Measurements from ENCODE around the gene CLASP1.
"Not testable (repeated sequence)": the region's sequence is repeated elsewhere in the genome, so short reads cannot be mapped to it uniquely, and the experiment has no call there.

Gene CLASP1

GRCh38 chr2:121617042-121617599 is 32.1 kb downstream of the CLASP1 start:
- H3K27ac ChIP-seq = peak overlapping the region in 8 of 11 experiments; percentile 46 to 74 (median 60); a peak in 16 of 22 replicates
- peak overlapping the region in 1 of 10 experiments; percentile 33; a peak in 1 of 20 replicates for H3K4me3 ChIP-seq
- H4K20me1 ChIP-seq = peaks cover 0 to 61% (median 16%) of the 10 kb centered on the region in 11 experiments; a peak in 12 of 22 replicates
- no peak for TF ChIP-seq Cebpa-rat (IDR thresholded peaks at IDR 0.05)
- no peaks in the 10 kb centered on the region for H3K27me3 ChIP-seq
- peaks cover 29 to 54% (median 33%) of the 10 kb centered on the region in 11 experiments for H3K9me3 ChIP-seq (replicated peaks in 1 of 11)
- peak overlapping the region in 6 of 11 experiments; percentile 22 to 67 (median 48); a peak in 10 of 22 replicates for H3K9ac ChIP-seq
- peak overlapping the region; percentile 40 to 86 (median 74) for H3K4me2 ChIP-seq
- peaks cover 17 to 28% (median 24%) of the 10 kb centered on the region in 10 experiments for H3K4me1 ChIP-seq
- H3K36me3 ChIP-seq = peaks cover 46 to 70% (median 54%) of the 10 kb centered on the region in 11 experiments

DNA sequence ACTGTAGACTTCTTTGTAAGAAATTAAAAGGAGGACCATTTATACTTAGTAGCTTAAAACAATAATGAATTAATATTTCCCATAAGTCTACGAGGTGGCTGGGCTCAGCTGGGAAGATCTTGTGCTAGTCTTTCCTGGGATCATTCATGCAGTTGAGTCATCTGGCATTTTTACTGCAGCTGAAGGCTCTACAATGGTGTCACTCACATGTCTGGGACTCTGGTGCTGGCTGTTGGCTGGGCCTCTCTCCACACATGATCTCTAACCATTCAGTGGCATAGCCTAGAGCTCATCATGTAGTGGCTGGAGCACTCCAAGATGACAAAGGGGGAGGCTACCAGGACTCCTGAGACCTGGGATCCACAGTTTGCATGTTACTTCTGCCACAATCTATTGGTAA is 35.5 kb downstream of the CLASP1 start:
- peaks cover 0 to 37% (median 10%) of the 10 kb centered on the region in 11 experiments; a peak in 11 of 22 replicates for H4K20me1 ChIP-seq
- H3K9ac ChIP-seq = no peak overlapping the region
- peak overlapping the region in 4 of 10 experiments; percentile 1 to 24 (median 14); a peak in 3 of 20 replicates for H3K4me3 ChIP-seq
- no peaks in the 10 kb centered on the region for H3K27me3 ChIP-seq
- H3K4me2 ChIP-seq = no peak overlapping the region
- H3K4me1 ChIP-seq = peaks cover 17 to 28% (median 24%) of the 10 kb centered on the region in 10 experiments
- H3K27ac ChIP-seq = no peak overlapping the region
- no peak for TF ChIP-seq Cebpa-rat (IDR thresholded peaks at IDR 0.05)
- peaks cover 27 to 45% (median 34%) of the 10 kb centered on the region in 11 experiments for H3K36me3 ChIP-seq
- H3K9me3 ChIP-seq (replicated peaks in 1 of 11) = peaks cover 52 to 75% (median 64%) of the 10 kb centered on the region in 11 experiments

DNA sequence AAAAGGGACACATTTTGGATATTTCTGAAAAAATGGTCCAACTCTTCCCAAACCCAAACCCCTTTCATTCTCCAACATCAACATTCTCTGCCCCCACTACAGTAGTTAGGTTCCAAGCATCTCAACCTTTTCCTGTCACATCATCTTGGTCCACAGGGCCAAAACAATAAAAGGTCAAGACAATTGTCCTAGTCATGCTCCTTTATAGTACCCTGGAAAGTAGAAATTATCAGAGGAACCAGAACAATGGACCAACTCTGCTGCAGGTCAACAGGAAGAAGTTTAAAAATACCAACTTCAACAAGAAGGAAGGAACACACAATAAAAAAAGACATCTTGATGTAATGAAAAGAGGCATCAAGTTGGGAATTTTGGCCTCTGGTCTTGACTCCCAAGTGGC is 36.1 kb downstream of the CLASP1 start:
- no peak overlapping the region for H3K27ac ChIP-seq
- H4K20me1 ChIP-seq = peaks cover 0 to 42% (median 8%) of the 10 kb centered on the region in 11 experiments; a peak in 12 of 22 replicates
- peaks cover 53 to 81% (median 71%) of the 10 kb centered on the region in 11 experiments for H3K9me3 ChIP-seq (replicated peaks in 1 of 11)
- peaks cover 27 to 47% (median 38%) of the 10 kb centered on the region in 11 experiments for H3K36me3 ChIP-seq
- H3K4me1 ChIP-seq = peaks cover 16 to 25% (median 22%) of the 10 kb centered on the region in 10 experiments
- H3K4me3 ChIP-seq = peak overlapping the region in 6 of 10 experiments; percentile 19 to 48 (median 40); a peak in 4 of 20 replicates
- no peak overlapping the region for H3K9ac ChIP-seq
- TF ChIP-seq Cebpa-rat (IDR thresholded peaks at IDR 0.05) = no peak
- no peak overlapping the region for H3K4me2 ChIP-seq
- no peaks in the 10 kb centered on the region for H3K27me3 ChIP-seq

- Histone ChIP-seq H3K36me3 (peaks cover 30 to 55% (median 46%) of the 10 kb centered on the region in 11 experiments), H3K4me3 (peak overlapping the region; percentile 13 to 57 (median 40); a peak in 18 of 20 replicates), H3K27ac (peak overlapping the region; percentile 23 to 71 (median 65); a peak in 20 of 22 replicates), H3K9me3 (replicated peaks in 1 of 11) (peaks cover 53 to 92% (median 78%) of the 10 kb centered on the region in 11 experiments), H3K27me3 (no peaks in the 10 kb centered on the region), H3K4me1 (peaks cover 5 to 14% (median 10%) of the 10 kb centered on the region in 10 experiments), H3K9ac (no peak overlapping the region), H3K4me2 (peak overlapping the region in 5 of 11 experiments; percentile 2 to 44 (median 18); a peak in 4 of 22 replicates), H4K20me1 (peaks cover 0 to 39% (median 6%) of the 10 kb centered on the region in 11 experiments; a peak in 12 of 22 replicates)
- no peak for TF ChIP-seq Cebpa-rat (IDR thresholded peaks at IDR 0.05)
These were observed 37.2 kb downstream of the CLASP1 start for GRCh38 chr2:121611730-121612705.

DNA sequence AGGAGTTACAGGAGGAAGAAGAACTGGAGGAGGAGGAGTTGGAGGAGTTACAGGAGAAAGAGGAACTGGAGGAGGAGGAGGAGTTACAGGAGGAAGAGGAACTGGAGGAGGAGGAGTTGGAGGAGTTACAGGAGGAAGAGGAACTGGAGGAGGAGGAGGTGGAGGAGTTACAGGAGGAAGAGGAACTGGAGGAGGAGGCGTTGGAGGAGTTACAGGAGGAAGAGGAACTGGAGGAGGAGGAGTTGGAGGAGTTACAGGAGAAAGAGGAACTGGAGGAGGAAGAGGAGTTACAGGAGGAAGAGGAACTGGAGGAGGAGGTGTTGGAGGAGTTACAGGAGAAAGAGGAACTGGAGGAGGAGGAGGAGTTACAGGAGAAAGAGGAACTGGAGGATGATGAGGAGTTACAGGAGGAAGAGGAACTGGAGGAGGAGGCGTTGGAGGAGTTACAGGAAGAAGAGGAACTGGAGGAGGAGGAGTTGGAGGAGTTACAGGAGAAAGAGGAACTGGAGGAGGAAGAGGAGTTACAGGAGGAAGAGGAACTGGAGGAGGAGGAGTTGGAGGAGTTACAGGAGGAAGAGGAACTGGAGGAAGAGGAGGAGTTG is 38.1 kb downstream of the CLASP1 start:
- H3K4me2 ChIP-seq, H3K9ac ChIP-seq, H3K4me1 ChIP-seq, H3K27me3 ChIP-seq: not testable (repeated sequence)
- Histone ChIP-seq H3K4me3 (peak overlapping the region in 6 of 10 experiments; percentile 21 to 36 (median 30); a peak in 4 of 20 replicates), H4K20me1 (peaks cover 0 to 39% (median 0%) of the 10 kb centered on the region in 11 experiments; a peak in 9 of 22 replicates), H3K27ac (peak overlapping the region; percentile 23 to 71 (median 65); a peak in 19 of 22 replicates), H3K36me3 (peaks cover 36 to 64% (median 54%) of the 10 kb centered on the region in 11 experiments), H3K9me3 (replicated peaks in 1 of 11) (peaks cover 53 to 99% (median 78%) of the 10 kb centered on the region in 11 experiments)

DNA sequence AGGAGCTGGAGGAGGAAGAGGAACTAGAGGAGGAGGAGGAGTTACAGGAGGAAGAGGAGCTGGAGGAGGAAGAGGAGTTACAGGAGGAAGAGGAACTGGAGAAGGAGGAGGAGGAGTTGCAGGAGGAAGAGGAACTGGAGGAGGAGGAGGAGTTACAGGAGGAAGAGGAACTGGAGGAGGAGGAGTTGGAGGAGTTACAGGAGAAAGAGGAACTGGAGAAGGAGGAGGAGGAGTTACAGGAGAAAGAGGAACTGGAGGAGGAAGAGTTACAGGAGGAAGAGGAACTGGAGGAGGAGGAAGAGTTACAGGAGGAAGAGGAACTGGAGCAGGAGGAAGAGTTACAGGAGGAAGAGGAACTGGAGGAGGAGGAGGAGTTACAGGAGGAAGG is 38.8 kb downstream of the CLASP1 start:
- not testable (repeated sequence) for H3K4me1 ChIP-seq, H3K4me2 ChIP-seq, H3K27me3 ChIP-seq, H3K9ac ChIP-seq
- peaks cover 0 to 39% (median 3%) of the 10 kb centered on the region in 11 experiments; a peak in 9 of 22 replicates for H4K20me1 ChIP-seq
- H3K9me3 ChIP-seq (replicated peaks in 1 of 11) = peaks cover 53 to 99% (median 78%) of the 10 kb centered on the region in 11 experiments
- peaks cover 39 to 68% (median 55%) of the 10 kb centered on the region in 11 experiments for H3K36me3 ChIP-seq
- H3K4me3 ChIP-seq = peak overlapping the region in 6 of 10 experiments; percentile 21 to 36 (median 30); a peak in 6 of 20 replicates
- peak overlapping the region in 9 of 11 experiments; percentile 25 to 71 (median 65); a peak in 18 of 22 replicates for H3K27ac ChIP-seq

- peaks cover 0 to 42% (median 4%) of the 10 kb centered on the region in 11 experiments; a peak in 9 of 22 replicates for H4K20me1 ChIP-seq
These were observed 40.3 kb downstream of the CLASP1 start for GRCh38 chr2:121608967-121609366.

DNA sequence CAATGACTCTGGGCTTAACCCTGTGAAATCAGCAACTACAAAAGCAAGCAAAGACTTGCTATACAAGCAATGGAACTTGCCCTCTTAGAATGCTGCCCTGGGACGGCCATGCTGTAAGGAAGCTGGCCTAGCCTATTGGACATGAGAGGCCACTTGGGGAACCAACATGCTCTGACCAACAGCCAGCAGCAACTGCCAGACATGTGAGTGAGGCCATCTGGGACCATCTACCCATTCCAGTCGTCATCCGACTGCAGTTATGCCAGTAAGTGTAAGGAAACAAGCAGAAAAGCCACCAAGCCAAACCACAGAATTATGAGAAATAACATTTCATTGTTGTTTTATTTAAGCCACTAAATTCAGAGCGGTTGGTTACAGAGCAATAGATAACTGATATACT is 40.9 kb downstream of the CLASP1 start:
- Histone ChIP-seq H3K4me3 (no peak overlapping the region), H3K4me1 (peaks cover 0 to 4% (median 0%) of the 10 kb centered on the region in 10 experiments; a peak in 2 of 20 replicates), H3K4me2 (no peak overlapping the region), H3K36me3 (peaks cover 39 to 68% (median 55%) of the 10 kb centered on the region in 11 experiments), H4K20me1 (peaks cover 0 to 46% (median 4%) of the 10 kb centered on the region in 11 experiments; a peak in 10 of 22 replicates), H3K9me3 (replicated peaks in 1 of 11) (peaks cover 38 to 88% (median 67%) of the 10 kb centered on the region in 11 experiments), H3K9ac (no peak overlapping the region), H3K27me3 (no peaks in the 10 kb centered on the region), H3K27ac (no peak overlapping the region)
- TF ChIP-seq Cebpa-rat (IDR thresholded peaks at IDR 0.05) = no peak

More at GRCh38 chr2:121608967-121609366, 40.3 kb downstream of the CLASP1 start:
- TF ChIP-seq Cebpa-rat (IDR thresholded peaks at IDR 0.05) = no peak
- Histone ChIP-seq H3K27me3 (no peaks in the 10 kb centered on the region), H3K36me3 (peaks cover 39 to 68% (median 55%) of the 10 kb centered on the region in 11 experiments), H3K4me2 (no peak overlapping the region), H3K4me1 (peaks cover 0 to 4% (median 0%) of the 10 kb centered on the region in 10 experiments; a peak in 2 of 20 replicates), H3K27ac (no peak overlapping the region), H3K9ac (no peak overlapping the region), H3K9me3 (replicated peaks in 1 of 11) (peaks cover 40 to 94% (median 72%) of the 10 kb centered on the region in 11 experiments), H3K4me3 (0 out of 20 replicates have a peak overlapping the region, but pooled peaks of 1 of the 10 experiments have one; percentile 16)

All from BLaER1 treated with 17β-estradiol and CSF1 and Interleukin-3, amounts not matched to agents 10 nM and 100 nM (cell line).